ENCODE data around the gene RPL22.
A peak's percentile ranks its signal among the peaks of the same experiment; 100 is the strongest.

Gene RPL22

GRCh38 chr1:6205849-6206519 lies 6.6 kb upstream of the RPL22 start, which contains the start of gene RNF207:
Gene RNF207 (plus strand): TSS chr1:6206119. CDS start chr1:6206536, 417 bp downstream.
- DNase-seq (ENCODE audit: low read depth in 1 of 2, low spot score in 1 of 2) = peak; percentile 46 to 55

GRCh38 chr1:6202256-6202655 lies 2.9 kb upstream of the RPL22 start:
- no peak for DNase-seq (ENCODE audit: low read depth in 1 of 2, low spot score in 1 of 2)

GRCh38 chr1:6200188-6200809 lies 904 bp upstream of the RPL22 start:
- no peak for DNase-seq (ENCODE audit: low read depth in 1 of 2, low spot score in 1 of 2)

- DNase-seq (ENCODE audit: low read depth in 1 of 2, low spot score in 1 of 2) = no peak
These were observed 623 bp downstream of the RPL22 start for GRCh38 chr1:6198646-6199297.

- no peak for DNase-seq (ENCODE audit: low read depth in 1 of 2, low spot score in 1 of 2)
These were observed 1.5 kb downstream of the RPL22 start for GRCh38 chr1:6197746-6198427.

GRCh38 chr1:6191968-6192367 lies 7.4 kb downstream of the RPL22 start:
- DNase-seq (ENCODE audit: low read depth in 1 of 2, low spot score in 1 of 2) = no peak

GRCh38 chr1:6188466-6188865 lies 10.9 kb downstream of the RPL22 start:
- DNase-seq (ENCODE audit: low read depth in 1 of 2, low spot score in 1 of 2) = no peak

- no peak for DNase-seq (ENCODE audit: low read depth in 1 of 2, low spot score in 1 of 2)
These were observed 13.6 kb downstream of the RPL22 start for GRCh38 chr1:6185635-6186382.

- DNase-seq (ENCODE audit: low read depth in 1 of 2, low spot score in 1 of 2) = no peak
These were observed 14.2 kb downstream of the RPL22 start for GRCh38 chr1:6185151-6185550.

- DNase-seq (ENCODE audit: low read depth in 1 of 2, low spot score in 1 of 2) = no peak
These were observed 15.2 kb downstream of the RPL22 start for GRCh38 chr1:6184083-6184783.

- DNase-seq (ENCODE audit: low read depth in 1 of 2, low spot score in 1 of 2) = no peak
These were observed 15.8 kb downstream of the RPL22 start for GRCh38 chr1:6183520-6183989.

- no peak for DNase-seq (ENCODE audit: low read depth in 1 of 2, low spot score in 1 of 2)
These were observed 18.0 kb downstream of the RPL22 start for GRCh38 chr1:6181347-6181770.

GRCh38 chr1:6180707-6181311 lies 18.6 kb downstream of the RPL22 start:
- DNase-seq (ENCODE audit: low read depth in 1 of 2, low spot score in 1 of 2) = no peak

- no peak for DNase-seq (ENCODE audit: low read depth in 1 of 2, low spot score in 1 of 2)
These were observed 19.1 kb downstream of the RPL22 start, which contains the start of gene CHD5 for GRCh38 chr1:6180268-6180706. Gene CHD5 (minus strand): TSS chr1:6180321. CDS start chr1:6180023, 298 bp downstream.

- no peak for DNase-seq (ENCODE audit: low read depth in 1 of 2, low spot score in 1 of 2)
These were observed 19.7 kb downstream of the RPL22 start for GRCh38 chr1:6179564-6180175.

GRCh38 chr1:6178751-6179563 lies 20.4 kb downstream of the RPL22 start:
- DNase-seq (ENCODE audit: low read depth in 1 of 2, low spot score in 1 of 2) = no peak

- no peak for DNase-seq (ENCODE audit: low read depth in 1 of 2, low spot score in 1 of 2)
These were observed 21.6 kb downstream of the RPL22 start for GRCh38 chr1:6177681-6178380.

- no peak for DNase-seq (ENCODE audit: low read depth in 1 of 2, low spot score in 1 of 2)
These were observed 22.6 kb downstream of the RPL22 start for GRCh38 chr1:6176779-6177178.
